ENCODE measurements around the gene FAM83C.

Gene FAM83C

DNA sequence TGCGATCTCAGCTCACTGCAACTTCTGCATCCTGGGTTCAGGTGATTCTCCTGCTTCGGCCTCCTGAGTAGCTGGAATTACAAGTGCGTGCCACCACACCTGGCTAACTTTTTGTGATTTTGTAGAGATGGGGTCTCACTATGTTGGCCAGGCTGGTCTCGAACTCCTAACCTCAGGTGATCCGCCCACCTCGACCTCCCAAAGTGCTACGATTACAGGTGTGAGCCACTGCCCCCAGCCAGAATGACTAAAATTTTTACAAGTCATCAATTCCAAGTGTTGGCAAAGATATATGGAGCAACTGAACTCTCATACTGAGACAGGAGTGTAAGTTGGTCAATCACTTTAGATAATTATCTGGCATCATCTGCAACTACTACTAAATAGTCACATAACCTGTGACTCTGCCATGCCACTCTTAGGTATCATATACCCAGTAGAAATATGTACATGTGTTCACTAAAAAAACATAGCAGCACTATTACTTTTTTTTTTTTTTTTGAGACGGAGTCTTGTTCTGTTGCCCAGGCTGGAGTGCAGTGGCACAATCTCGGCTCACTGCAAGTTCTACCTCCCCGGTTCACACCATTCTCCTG lies 10.6 kb downstream of the FAM83C start:
- TF ChIP-seq EGR1 (IDR thresholded peaks at IDR 0.05) (no peak), CEBPB (IDR thresholded peaks at IDR 0.05) (no peak), TAF1 (IDR thresholded peaks at IDR 0.05; ENCODE audit: low read depth) (no peak), MAX (IDR thresholded peaks at IDR 0.05) (no peak), REST (IDR thresholded peaks at IDR 0.05; ENCODE audit: low read depth) (no peak), NFIC (IDR thresholded peaks at IDR 0.05) (no peak), CREB1 (IDR thresholded peaks at IDR 0.05; ENCODE audit: low read depth) (no peak), EP300 (IDR thresholded peaks at IDR 0.05; ENCODE audit: borderline replicate concordance) (no peak)
- TF ChIP-seq, protein P1, sequence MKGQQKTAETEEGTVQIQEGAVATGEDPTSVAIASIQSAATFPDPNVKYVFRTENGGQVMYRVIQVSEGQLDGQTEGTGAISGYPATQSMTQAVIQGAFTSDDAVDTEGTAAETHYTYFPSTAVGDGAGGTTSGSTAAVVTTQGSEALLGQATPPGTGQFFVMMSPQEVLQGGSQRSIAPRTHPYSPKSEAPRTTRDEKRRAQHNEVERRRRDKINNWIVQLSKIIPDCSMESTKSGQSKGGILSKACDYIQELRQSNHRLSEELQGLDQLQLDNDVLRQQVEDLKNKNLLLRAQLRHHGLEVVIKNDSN (IDR thresholded peaks at IDR 0.05), result no peak

- TF ChIP-seq TCF12 (IDR thresholded peaks at IDR 0.05; ENCODE audit: low read depth) (no peak), MAX (IDR thresholded peaks at IDR 0.05) (no peak), TEAD4 (IDR thresholded peaks at IDR 0.05) (no peak), YY1 (IDR thresholded peaks at IDR 0.05; ENCODE audit: low read depth) (no peak), ZBTB7A (IDR thresholded peaks at IDR 0.05; ENCODE audit: low read depth) (no peak)
Observed at GRCh38 chr20:35280523-35280922, 11.7 kb downstream of the FAM83C start.

DNA sequence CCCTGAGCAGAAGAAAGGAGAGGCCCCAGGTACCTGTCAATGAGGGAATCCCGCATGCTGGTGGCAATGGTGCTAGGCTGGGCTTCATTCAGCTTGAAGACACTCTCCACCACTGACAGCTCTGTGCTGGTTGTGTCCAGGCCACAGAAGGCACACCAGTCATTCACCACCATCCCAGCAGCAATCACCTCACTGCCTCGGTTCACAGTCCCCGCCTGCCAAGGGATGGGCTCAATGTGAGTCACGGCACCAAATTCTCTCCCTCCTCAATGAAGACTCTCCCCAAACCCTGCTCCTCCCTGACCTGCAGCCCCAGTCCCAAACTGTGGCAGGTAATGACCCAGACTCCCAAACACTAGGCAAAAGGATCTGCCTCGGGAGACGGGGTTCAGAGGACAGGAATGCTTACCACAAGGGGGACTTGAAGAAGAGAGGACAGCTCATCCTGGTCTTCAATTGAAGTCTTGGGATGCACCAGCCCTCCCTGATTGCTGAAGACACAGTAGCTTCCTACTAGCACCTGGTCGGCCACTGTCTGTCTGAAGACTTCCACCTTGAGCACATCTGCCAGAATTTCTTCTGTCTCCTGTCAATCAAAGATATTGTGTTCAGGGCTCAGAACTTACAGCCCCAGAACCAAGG lies 12.6 kb downstream of the FAM83C start:
- no peak for TF ChIP-seq TAF1 (IDR thresholded peaks at IDR 0.05; ENCODE audit: low read depth)
- no peak for TF ChIP-seq CREB1 (IDR thresholded peaks at IDR 0.05; ENCODE audit: low read depth)
- TF ChIP-seq MAX (IDR thresholded peaks at IDR 0.05), result no peak
- no peak for TF ChIP-seq RAD21 (IDR thresholded peaks at IDR 0.05; ENCODE audit: low read depth)
- no peak for TF ChIP-seq EP300 (IDR thresholded peaks at IDR 0.05; ENCODE audit: borderline replicate concordance)
- no peak for TF ChIP-seq REST (IDR thresholded peaks at IDR 0.05; ENCODE audit: low read depth)
- no peak for TF ChIP-seq ZBTB7A (IDR thresholded peaks at IDR 0.05; ENCODE audit: low read depth)
- no peak for TF ChIP-seq EGR1 (IDR thresholded peaks at IDR 0.05)
- no peak for TF ChIP-seq CEBPB (IDR thresholded peaks at IDR 0.05)
- no peak for TF ChIP-seq TCF12 (IDR thresholded peaks at IDR 0.05; ENCODE audit: low read depth)
- no peak for TF ChIP-seq TEAD4 (IDR thresholded peaks at IDR 0.05)
- TF ChIP-seq, protein P1 (IDR thresholded peaks at IDR 0.05), result no peak
- no peak for TF ChIP-seq YY1 (IDR thresholded peaks at IDR 0.05; ENCODE audit: low read depth)
- no peak for TF ChIP-seq FOXM1 (IDR thresholded peaks at IDR 0.05; ENCODE audit: borderline replicate concordance, low read depth)
- TF ChIP-seq NFIC (IDR thresholded peaks at IDR 0.05), result no peak

DNA sequence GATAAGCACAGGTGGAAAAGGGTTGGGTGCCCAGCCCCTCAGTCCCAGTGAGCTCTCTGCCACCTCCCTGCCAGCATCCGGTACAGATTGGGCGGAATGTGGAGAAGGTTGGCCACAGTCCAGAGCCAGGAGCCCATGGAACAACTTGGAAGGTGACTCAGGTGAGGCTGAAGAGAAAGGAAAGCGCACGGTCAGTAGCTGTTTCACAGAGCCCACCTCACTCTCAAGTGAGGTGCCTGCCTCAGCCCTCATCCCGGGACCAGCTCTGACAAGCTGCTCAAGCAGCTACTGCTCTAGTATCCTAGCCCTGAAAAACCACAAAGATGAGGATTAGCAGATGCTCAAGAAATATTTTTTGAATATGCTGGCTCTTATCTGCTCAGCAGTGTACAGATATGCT lies 13.2 kb downstream of the FAM83C start:
- TF ChIP-seq TCF12 (IDR thresholded peaks at IDR 0.05; ENCODE audit: low read depth) (no peak), REST (IDR thresholded peaks at IDR 0.05; ENCODE audit: low read depth) (no peak), CREB1 (IDR thresholded peaks at IDR 0.05; ENCODE audit: low read depth) (no peak), TAF1 (IDR thresholded peaks at IDR 0.05; ENCODE audit: low read depth) (no peak), TEAD4 (IDR thresholded peaks at IDR 0.05) (no peak), YY1 (IDR thresholded peaks at IDR 0.05; ENCODE audit: low read depth) (no peak), MAX (IDR thresholded peaks at IDR 0.05) (no peak), EGR1 (IDR thresholded peaks at IDR 0.05) (no peak), RAD21 (IDR thresholded peaks at IDR 0.05; ENCODE audit: low read depth) (no peak), EP300 (IDR thresholded peaks at IDR 0.05; ENCODE audit: borderline replicate concordance) (no peak)
- TF ChIP-seq, protein P1 (IDR thresholded peaks at IDR 0.05), result no peak
